ENCODE measurements around the gene RBM47.

RBM47 gene

DNA sequence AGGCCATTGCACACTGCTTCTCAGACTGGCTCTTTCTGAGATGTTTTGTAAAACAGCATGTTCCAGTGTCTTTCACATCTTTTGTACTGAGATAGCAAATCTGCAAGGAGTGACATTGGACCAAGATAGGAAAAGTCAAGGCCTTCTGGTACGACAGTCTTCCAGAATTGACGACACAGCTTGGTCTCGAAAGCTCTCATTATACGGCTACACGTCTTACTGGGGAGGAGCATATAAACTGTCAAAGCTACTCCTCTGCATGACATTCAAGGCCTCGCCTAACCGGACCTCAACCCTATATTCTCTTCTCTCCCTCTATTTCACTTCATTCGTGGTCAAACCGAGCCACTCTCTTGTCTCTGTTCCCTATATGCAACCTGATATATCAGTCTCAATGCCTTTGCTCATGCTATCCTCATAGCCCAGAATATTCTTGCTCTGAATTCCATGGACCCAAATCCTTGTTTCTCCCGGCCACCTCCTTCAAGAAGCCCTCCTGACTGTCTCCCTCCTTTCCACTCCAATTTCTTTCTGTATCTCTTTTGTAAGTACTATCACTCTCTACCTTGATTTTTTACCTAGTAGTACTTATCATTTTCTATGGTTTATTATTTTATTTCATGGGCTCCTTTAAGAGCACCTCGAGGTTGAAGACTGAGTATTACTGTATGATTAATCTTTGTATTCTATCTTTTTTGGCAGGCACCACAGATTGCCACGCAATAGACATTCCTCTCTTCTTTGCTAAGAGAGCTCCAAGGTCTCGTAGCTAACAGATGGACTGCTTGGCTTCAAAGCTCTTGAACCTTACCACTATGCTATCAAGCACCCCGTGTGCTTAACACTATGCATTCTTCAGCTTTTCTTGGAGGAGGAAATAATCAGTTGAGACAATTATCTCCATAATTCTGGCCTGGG is 35.1 kb downstream of the RBM47 start:
- Histone ChIP-seq H3K36me3 (ENCODE audit: control insufficient read depth in 1 of 2, insufficient read depth in 2 of 2, low read depth in 1 of 2, low read length in 2 of 2) (no peaks in the 10 kb centered on the region), H4K91ac (ENCODE audit: low read length) (no peak overlapping the region), H3K4ac (ENCODE audit: low read depth in 1 of 2, low read length in 2 of 2) (no peak overlapping the region), H2BK12ac (ENCODE audit: low read length in 2 of 2) (no peak overlapping the region), H3K9ac (ENCODE audit: low read length) (no peak overlapping the region), H2BK120ac (ENCODE audit: low read depth, low read length) (no peak overlapping the region), H3K14ac (ENCODE audit: low read length in 2 of 2) (no peak overlapping the region), H3K4me1 (ENCODE audit: control insufficient read depth, insufficient read depth, low read depth, low read length) (no peaks in the 10 kb centered on the region), H2BK15ac (ENCODE audit: low read depth, poor library complexity, severe bottlenecking) (no peak overlapping the region), H3K23ac (ENCODE audit: low read length in 2 of 2) (no peak overlapping the region), H3K4me2 (ENCODE audit: low read length, poor library complexity, severe bottlenecking) (no peak overlapping the region), H2BK5ac (ENCODE audit: low read depth, low read length, poor library complexity, severe bottlenecking) (no peak overlapping the region), H3K4me3 (ENCODE audit: insufficient read depth in 1 of 2, low read depth in 1 of 2, low read length in 2 of 2) (no peak overlapping the region), H3K27ac (ENCODE audit: low read length, poor library complexity, severe bottlenecking) (no peak overlapping the region), H2AK5ac (ENCODE audit: low read length, severe bottlenecking) (no peak overlapping the region), H3K27me3 (ENCODE audit: control insufficient read depth in 1 of 2, insufficient read depth in 1 of 2, low read length in 2 of 2) (no peaks in the 10 kb centered on the region), H3K9me3 (ENCODE audit: control insufficient read depth, low read length) (no peaks in the 10 kb centered on the region), H3K79me1 (replicated peaks; ENCODE audit: low read length, poor library complexity, severe bottlenecking) (peaks cover 2% of the 10 kb centered on the region), H4K8ac (ENCODE audit: low read length) (no peak overlapping the region), H2AFZ (ENCODE audit: low read depth, low read length) (no peak overlapping the region), H3K18ac (ENCODE audit: low read depth in 1 of 2, low read length in 2 of 2) (no peak overlapping the region)
- 92% methylated on average over 13 of the region's 14 CpGs for WGBS
- no peak for DNase-seq

DNA sequence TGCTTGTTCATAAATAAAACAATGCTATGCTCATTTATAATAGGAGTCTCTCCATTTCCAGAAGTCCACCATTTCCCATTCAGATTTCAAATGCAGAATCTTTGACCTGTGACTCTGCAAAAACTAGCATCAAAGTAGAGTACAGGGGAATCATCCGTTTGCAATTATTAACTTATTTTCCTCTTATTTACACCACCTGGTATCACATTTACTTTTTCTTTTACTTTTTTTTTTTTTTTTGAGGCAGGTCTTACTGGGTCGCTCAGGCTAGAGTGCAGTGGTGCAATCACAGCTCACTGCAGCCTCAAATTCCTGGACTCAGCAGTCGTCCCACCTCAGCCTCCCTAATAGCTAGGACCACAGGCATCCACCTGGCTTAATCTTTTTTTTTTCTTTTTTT is 37.6 kb downstream of the RBM47 start:
- Histone ChIP-seq H2BK15ac (ENCODE audit: low read depth, poor library complexity, severe bottlenecking) (no peak overlapping the region), H3K9me3 (ENCODE audit: control insufficient read depth, low read length) (no peaks in the 10 kb centered on the region), H3K4me1 (ENCODE audit: control insufficient read depth, insufficient read depth, low read depth, low read length) (peaks cover 1% of the 10 kb centered on the region), H3K4me2 (ENCODE audit: low read length, poor library complexity, severe bottlenecking) (no peak overlapping the region), H3K27ac (ENCODE audit: low read length, poor library complexity, severe bottlenecking) (no peak overlapping the region), H3K4ac (ENCODE audit: low read depth in 1 of 2, low read length in 2 of 2) (no peak overlapping the region), H4K8ac (ENCODE audit: low read length) (no peak overlapping the region), H3K14ac (ENCODE audit: low read length in 2 of 2) (no peak overlapping the region), H3K9ac (ENCODE audit: low read length) (no peak overlapping the region), H4K91ac (ENCODE audit: low read length) (no peak overlapping the region), H2BK120ac (ENCODE audit: low read depth, low read length) (no peak overlapping the region), H3K27me3 (ENCODE audit: control insufficient read depth in 1 of 2, insufficient read depth in 1 of 2, low read length in 2 of 2) (no peaks in the 10 kb centered on the region), H3K79me1 (replicated peaks; ENCODE audit: low read length, poor library complexity, severe bottlenecking) (no peaks in the 10 kb centered on the region), H3K36me3 (ENCODE audit: control insufficient read depth in 1 of 2, insufficient read depth in 2 of 2, low read depth in 1 of 2, low read length in 2 of 2) (no peaks in the 10 kb centered on the region), H2AFZ (ENCODE audit: low read depth, low read length) (no peak overlapping the region), H3K18ac (ENCODE audit: low read depth in 1 of 2, low read length in 2 of 2) (no peak overlapping the region), H3K23ac (ENCODE audit: low read length in 2 of 2) (no peak overlapping the region), H3K4me3 (ENCODE audit: insufficient read depth in 1 of 2, low read depth in 1 of 2, low read length in 2 of 2) (no peak overlapping the region), H2BK12ac (ENCODE audit: low read length in 2 of 2) (no peak overlapping the region), H2AK5ac (ENCODE audit: low read length, severe bottlenecking) (no peak overlapping the region), H2BK5ac (ENCODE audit: low read depth, low read length, poor library complexity, severe bottlenecking) (no peak overlapping the region)
- WGBS: 91% methylated on average over 3 of the region's 3 CpGs
- DNase-seq: no peak

DNA sequence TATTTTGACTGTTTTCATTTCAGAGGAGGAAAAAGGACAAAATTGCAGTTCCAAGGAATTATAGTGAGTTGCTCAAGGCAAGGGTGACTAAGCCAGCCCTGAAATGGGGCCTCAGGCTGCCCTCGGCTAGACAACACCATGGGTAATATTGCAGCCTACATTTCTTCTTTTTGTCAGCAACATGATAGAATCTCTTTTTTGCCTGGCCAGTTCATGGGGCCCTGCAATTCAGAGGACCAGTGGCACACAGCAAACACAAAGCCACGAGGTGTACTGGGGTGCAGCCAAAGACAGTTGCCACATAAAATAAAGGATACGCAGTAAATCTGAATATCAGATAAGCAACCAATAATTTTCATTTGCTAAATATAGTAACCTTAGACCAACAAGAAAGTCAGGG is 41.8 kb downstream of the RBM47 start:
- Histone ChIP-seq H2BK12ac (ENCODE audit: low read length in 2 of 2) (no peak overlapping the region), H2BK15ac (ENCODE audit: low read depth, poor library complexity, severe bottlenecking) (no peak overlapping the region), H4K91ac (ENCODE audit: low read length) (no peak overlapping the region), H3K9ac (ENCODE audit: low read length) (peak overlapping the region; percentile 34), H3K79me1 (replicated peaks; ENCODE audit: low read length, poor library complexity, severe bottlenecking) (peaks cover 1% of the 10 kb centered on the region), H2AFZ (ENCODE audit: low read depth, low read length) (no peak overlapping the region), H2BK120ac (ENCODE audit: low read depth, low read length) (no peak overlapping the region), H3K27me3 (ENCODE audit: control insufficient read depth in 1 of 2, insufficient read depth in 1 of 2, low read length in 2 of 2) (no peaks in the 10 kb centered on the region), H3K23ac (ENCODE audit: low read length in 2 of 2) (no peak overlapping the region), H3K18ac (ENCODE audit: low read depth in 1 of 2, low read length in 2 of 2) (no peak overlapping the region), H4K8ac (ENCODE audit: low read length) (no peak overlapping the region), H3K4me1 (ENCODE audit: control insufficient read depth, insufficient read depth, low read depth, low read length) (peaks cover 5% of the 10 kb centered on the region), H3K4ac (ENCODE audit: low read depth in 1 of 2, low read length in 2 of 2) (no peak overlapping the region), H3K36me3 (ENCODE audit: control insufficient read depth in 1 of 2, insufficient read depth in 2 of 2, low read depth in 1 of 2, low read length in 2 of 2) (peaks cover 0 to 3% of the 10 kb centered on the region in 2 experiments), H3K4me2 (ENCODE audit: low read length, poor library complexity, severe bottlenecking) (no peak overlapping the region), H3K27ac (ENCODE audit: low read length, poor library complexity, severe bottlenecking) (no peak overlapping the region), H3K14ac (ENCODE audit: low read length in 2 of 2) (no peak overlapping the region), H2BK5ac (ENCODE audit: low read depth, low read length, poor library complexity, severe bottlenecking) (no peak overlapping the region), H3K9me3 (ENCODE audit: control insufficient read depth, low read length) (no peaks in the 10 kb centered on the region), H2AK5ac (ENCODE audit: low read length, severe bottlenecking) (no peak overlapping the region), H3K4me3 (ENCODE audit: insufficient read depth in 1 of 2, low read depth in 1 of 2, low read length in 2 of 2) (no peak overlapping the region)
- peak; percentile 73 for DNase-seq
- 84% methylated on average over 3 of the region's 3 CpGs for WGBS

DNA sequence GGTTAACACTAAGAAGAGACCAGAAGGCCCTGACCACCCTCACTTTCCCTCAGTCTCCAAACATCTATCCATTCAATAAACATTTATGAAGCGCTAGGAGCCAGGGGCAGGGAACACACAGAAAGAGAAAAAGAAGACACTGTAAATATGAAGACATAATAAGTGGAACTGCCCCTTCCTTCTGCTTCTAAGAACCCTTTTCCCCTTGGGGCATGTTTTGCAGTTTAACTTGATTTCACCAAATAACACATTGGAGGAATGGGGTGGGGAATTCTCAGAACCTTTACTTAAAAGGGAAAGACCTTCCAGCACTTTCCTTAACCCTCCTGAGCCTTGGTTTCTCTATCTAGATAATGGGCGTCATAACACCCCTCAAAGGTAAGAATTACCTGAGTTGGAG is 42.3 kb downstream of the RBM47 start:
- H4K91ac ChIP-seq (ENCODE audit: low read length): no peak overlapping the region
- H3K4me2 ChIP-seq (ENCODE audit: low read length, poor library complexity, severe bottlenecking): no peak overlapping the region
- no peak overlapping the region for H2BK5ac ChIP-seq (ENCODE audit: low read depth, low read length, poor library complexity, severe bottlenecking)
- H2BK12ac ChIP-seq (ENCODE audit: low read length in 2 of 2): peak overlapping the region in 1 of 2 experiments; percentile 33
- peaks cover 1% of the 10 kb centered on the region for H3K79me1 ChIP-seq (replicated peaks; ENCODE audit: low read length, poor library complexity, severe bottlenecking)
- no peak overlapping the region for H2AFZ ChIP-seq (ENCODE audit: low read depth, low read length)
- no peak overlapping the region for H2BK15ac ChIP-seq (ENCODE audit: low read depth, poor library complexity, severe bottlenecking)
- no peak overlapping the region for H3K27ac ChIP-seq (ENCODE audit: low read length, poor library complexity, severe bottlenecking)
- peaks cover 5% of the 10 kb centered on the region for H3K4me1 ChIP-seq (ENCODE audit: control insufficient read depth, insufficient read depth, low read depth, low read length)
- WGBS: 100% methylated on average over 1 of the region's 2 CpGs
- H3K9ac ChIP-seq (ENCODE audit: low read length): peak overlapping the region; percentile 34
- no peak overlapping the region for H2AK5ac ChIP-seq (ENCODE audit: low read length, severe bottlenecking)
- no peaks in the 10 kb centered on the region for H3K9me3 ChIP-seq (ENCODE audit: control insufficient read depth, low read length)
- no peak overlapping the region for H4K8ac ChIP-seq (ENCODE audit: low read length)
- no peak overlapping the region for H3K4me3 ChIP-seq (ENCODE audit: insufficient read depth in 1 of 2, low read depth in 1 of 2, low read length in 2 of 2)
- H3K18ac ChIP-seq (ENCODE audit: low read depth in 1 of 2, low read length in 2 of 2): no peak overlapping the region
- H3K4ac ChIP-seq (ENCODE audit: low read depth in 1 of 2, low read length in 2 of 2): peak overlapping the region in 1 of 2 experiments; percentile 30
- no peak overlapping the region for H2BK120ac ChIP-seq (ENCODE audit: low read depth, low read length)
- H3K23ac ChIP-seq (ENCODE audit: low read length in 2 of 2): no peak overlapping the region
- no peaks in the 10 kb centered on the region for H3K27me3 ChIP-seq (ENCODE audit: control insufficient read depth in 1 of 2, insufficient read depth in 1 of 2, low read length in 2 of 2)
- peaks cover 0 to 3% of the 10 kb centered on the region in 2 experiments for H3K36me3 ChIP-seq (ENCODE audit: control insufficient read depth in 1 of 2, insufficient read depth in 2 of 2, low read depth in 1 of 2, low read length in 2 of 2)
- no peak for DNase-seq
- H3K14ac ChIP-seq (ENCODE audit: low read length in 2 of 2): no peak overlapping the region
